GM12878 (cell line): ENCODE data around the gene TMC7. TPM values are rescaled to one million over a fixed set of nuclear protein-coding genes. Genes with fewer than 3 reads are reported as not detected.
A peak's percentile ranks its signal among the peaks of the same experiment; 100 is the strongest.

Experiments
- ATF7 ChIP-seq: fragments of 450-650 bp; IDR thresholded peaks from 2 replicates; pipeline ENCODE4 v1.6.1; 2016; ENCODE audit warnings: low read depth, mild to moderate bottlenecking
- CUX1 ChIP-seq: IDR thresholded peaks from 2 replicates; pipeline ENCODE4 v1.6.1; 2012; ENCODE audit warnings: improper control_type of control experiment, low read depth, low read length; ENCODE audit not compliant: insufficient replicate concordance
- ESRRA ChIP-seq: IDR thresholded peaks from 2 replicates; pipeline ENCODE4 v1.6.1; 2012; ENCODE audit warnings: mild to moderate bottlenecking, low read length, improper control_type of control experiment
- FOXK2 ChIP-seq: fragments of 450-650 bp; IDR thresholded peaks from 2 replicates; pipeline ENCODE4 v1.6.1; 2017; ENCODE audit warnings: mild to moderate bottlenecking, moderate library complexity
- GABPA ChIP-seq: IDR thresholded peaks from 2 replicates; pipeline ENCODE4 v1.6.1; 2014; ENCODE audit warnings: antibody characterized with exemption, low read depth, mild to moderate bottlenecking, inconsistent platforms
- HSF1 ChIP-seq: fragments of 150-350 bp; IDR thresholded peaks from 2 replicates; pipeline ENCODE4 v1.6.1; 2014; ENCODE audit warnings: mild to moderate bottlenecking, low read depth, low read length
- IRF4 ChIP-seq: IDR thresholded peaks from 2 replicates; pipeline ENCODE4 v1.6.1; 2011; ENCODE audit warnings: low read depth, low read length
- JUND ChIP-seq: IDR thresholded peaks from 2 replicates; pipeline ENCODE4 v1.6.1; 2012; ENCODE audit warnings: low read depth, mild to moderate bottlenecking, low read length, improper control_type of control experiment, moderate library complexity
- KDM1A ChIP-seq: fragments of 200-600 bp; sonication (generic); IDR thresholded peaks from 2 replicates; pipeline ENCODE4 v1.6.1; 2016; ENCODE audit warnings: borderline replicate concordance
- KLF5 ChIP-seq: fragments of 450-650 bp; IDR thresholded peaks from 2 replicates; pipeline ENCODE4 v1.6.1; 2014; ENCODE audit warnings: mild to moderate bottlenecking; ENCODE audit not compliant: partially characterized antibody
- NR2F1 ChIP-seq: fragments of 450-650 bp; conservative IDR thresholded peaks from 2 replicates; pipeline ENCODE4 v1.6.1; 2017; ENCODE audit warnings: mild to moderate bottlenecking
- RAD51 ChIP-seq: fragments of 450-650 bp; IDR thresholded peaks from 2 replicates; pipeline ENCODE4 v1.6.1; 2016; ENCODE audit warnings: moderate library complexity, mild to moderate bottlenecking, inconsistent platforms
- RELB ChIP-seq: fragments of 450-650 bp; IDR thresholded peaks from 2 replicates; pipeline ENCODE4 v1.6.1; 2017; ENCODE audit warnings: low read depth, mild to moderate bottlenecking, moderate library complexity
- SIX5 ChIP-seq: IDR thresholded peaks from 2 replicates; pipeline ENCODE4 v1.6.1; 2011; ENCODE audit warnings: mild to moderate bottlenecking, low read depth, low read length, moderate library complexity; ENCODE audit not compliant: severe bottlenecking
- USF2 ChIP-seq: IDR thresholded peaks from 2 replicates; pipeline ENCODE4 v1.6.1; 2011; ENCODE audit warnings: low read depth, low read length, improper control_type of control experiment, borderline replicate concordance
- ZNF687 ChIP-seq: fragments of 450-650 bp; IDR thresholded peaks from 2 replicates; pipeline ENCODE4 v1.6.1; 2017; ENCODE audit warnings: mild to moderate bottlenecking, moderate library complexity
- polyA plus RNA-seq, 11 experiments: library from polyadenylated mRNA; depleted of rRNA in 4 of 11; unstranded in 6 of 11; stranded (reverse) in 5 of 11; fragments of >200 nt; fragmentation: Nextera tagmentation in 4 of 11; fragmentation: Illumina TruSeq in 1 of 11; extraction: Ambion mirVana in 4 of 11; extraction: Trizol in 1 of 11; gene quantifications; 1 replicate in 1 of 11; 2 replicates in 10 of 11; pipeline versions ENCODE4 v1.2.1 to v1.2.3, GENCODE V29; 2011 to 2016; ENCODE audit warnings: inconsistent platforms in 2 of 11, missing spikeins in 2 of 11, low read depth in 1 of 11
- total RNA-seq, 4 experiments: library from RNA; depleted of rRNA in 3 of 4; stranded (reverse); fragments of >200 nt in 3 of 4; fragmentation: Illumina TruSeq in 1 of 4; extraction: Trizol in 1 of 4; gene quantifications; 2 replicates each; pipeline versions ENCODE4 v1.2.1 to v1.2.3, GENCODE V29; 2013 to 2021

TMC7 gene
- total and polyA plus RNA-seq, 10 of the 15 experiments (the other 5 are each of a cell fraction or from before 2014, with no cell fraction given), result 0.15 TPM; not detected in 9

GRCh38 chr16:19094542-19095365, 111.0 kb downstream of the TMC7 start (continued):
- TF ChIP-seq ZNF687 (no peak), RELB (no peak), ATF7 (no peak), GABPA (0 out of 2 replicates have a peak, but pooled peaks have one; percentile 28), NR2F1 (no peak), HSF1 (no peak), KLF5 (no peak), KDM1A (no peak), JUND (no peak), FOXK2 (peak; percentile 35; the same call in 1 of the 2 replicates), ESRRA (no peak), CUX1 (no peak), RAD51 (peak; percentile 34; the same call in 1 of the 2 replicates), SIX5 (no peak), IRF4 (0 out of 2 replicates have a peak, but pooled peaks have one; percentile 20), USF2 (no peak)
